T-helper 1 cell (primary cell): Measurements from ENCODE around the gene LRP1.

Experiments
- DNase-seq, 5 donors: peaks; one replicate each; pipeline ENCODE4 v3.0.0-alpha.2; 2012 to 2020

Gene LRP1

DNA sequence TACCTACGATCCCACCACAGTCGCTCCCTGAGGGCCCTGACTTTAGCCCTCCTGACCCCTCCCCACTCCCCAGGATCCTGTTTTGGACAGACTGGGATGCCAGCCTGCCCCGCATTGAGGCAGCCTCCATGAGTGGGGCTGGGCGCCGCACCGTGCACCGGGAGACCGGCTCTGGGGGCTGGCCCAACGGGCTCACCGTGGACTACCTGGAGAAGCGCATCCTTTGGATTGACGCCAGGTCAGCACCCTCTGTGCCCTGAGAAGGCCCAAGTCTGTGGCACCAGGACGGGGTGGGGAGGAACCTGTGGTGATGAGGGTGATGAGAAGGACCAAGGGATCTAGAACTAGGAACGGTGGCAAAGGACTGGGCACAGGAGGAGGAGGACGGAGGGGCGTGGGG, 49.1 kb downstream of the LRP1 start:
- no peak for DNase-seq

DNA sequence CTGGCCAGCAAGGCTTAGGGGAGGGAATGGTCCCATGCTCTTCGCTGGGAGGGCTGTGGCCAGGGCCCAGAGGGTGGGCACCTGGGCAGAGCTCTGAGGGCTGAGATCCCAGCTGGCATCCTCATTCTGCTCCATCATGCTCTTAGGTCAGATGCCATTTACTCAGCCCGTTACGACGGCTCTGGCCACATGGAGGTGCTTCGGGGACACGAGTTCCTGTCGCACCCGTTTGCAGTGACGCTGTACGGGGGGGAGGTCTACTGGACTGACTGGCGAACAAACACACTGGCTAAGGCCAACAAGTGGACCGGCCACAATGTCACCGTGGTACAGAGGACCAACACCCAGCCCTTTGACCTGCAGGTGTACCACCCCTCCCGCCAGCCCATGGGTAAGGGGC, 49.9 kb downstream of the LRP1 start:
- no peak for DNase-seq

DNA sequence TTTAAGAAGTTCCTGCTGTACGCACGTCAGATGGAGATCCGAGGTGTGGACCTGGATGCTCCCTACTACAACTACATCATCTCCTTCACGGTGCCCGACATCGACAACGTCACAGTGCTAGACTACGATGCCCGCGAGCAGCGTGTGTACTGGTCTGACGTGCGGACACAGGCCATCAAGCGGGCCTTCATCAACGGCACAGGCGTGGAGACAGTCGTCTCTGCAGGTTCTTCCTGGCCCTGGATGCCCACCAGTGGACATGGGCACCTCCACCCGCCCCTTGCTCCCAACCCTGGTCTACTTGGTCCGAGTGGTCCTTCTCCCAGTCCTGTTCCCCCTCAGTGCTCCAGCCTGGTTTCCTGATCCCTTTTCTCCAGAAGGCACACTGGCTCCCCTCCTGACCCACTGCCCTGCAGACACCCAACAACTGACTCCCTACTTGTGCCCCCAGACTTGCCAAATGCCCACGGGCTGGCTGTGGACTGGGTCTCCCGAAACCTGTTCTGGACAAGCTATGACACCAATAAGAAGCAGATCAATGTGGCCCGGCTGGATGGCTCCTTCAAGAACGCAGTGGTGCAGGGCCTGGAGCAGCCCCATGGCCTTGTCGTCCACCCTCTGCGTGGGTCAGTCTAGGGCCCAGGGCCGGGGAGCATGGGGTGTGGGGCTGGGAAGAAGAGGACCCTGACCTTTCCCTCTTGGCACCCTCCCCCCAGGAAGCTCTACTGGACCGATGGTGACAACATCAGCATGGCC, 51.2 kb downstream of the LRP1 start:
- no peak for DNase-seq

DNA sequence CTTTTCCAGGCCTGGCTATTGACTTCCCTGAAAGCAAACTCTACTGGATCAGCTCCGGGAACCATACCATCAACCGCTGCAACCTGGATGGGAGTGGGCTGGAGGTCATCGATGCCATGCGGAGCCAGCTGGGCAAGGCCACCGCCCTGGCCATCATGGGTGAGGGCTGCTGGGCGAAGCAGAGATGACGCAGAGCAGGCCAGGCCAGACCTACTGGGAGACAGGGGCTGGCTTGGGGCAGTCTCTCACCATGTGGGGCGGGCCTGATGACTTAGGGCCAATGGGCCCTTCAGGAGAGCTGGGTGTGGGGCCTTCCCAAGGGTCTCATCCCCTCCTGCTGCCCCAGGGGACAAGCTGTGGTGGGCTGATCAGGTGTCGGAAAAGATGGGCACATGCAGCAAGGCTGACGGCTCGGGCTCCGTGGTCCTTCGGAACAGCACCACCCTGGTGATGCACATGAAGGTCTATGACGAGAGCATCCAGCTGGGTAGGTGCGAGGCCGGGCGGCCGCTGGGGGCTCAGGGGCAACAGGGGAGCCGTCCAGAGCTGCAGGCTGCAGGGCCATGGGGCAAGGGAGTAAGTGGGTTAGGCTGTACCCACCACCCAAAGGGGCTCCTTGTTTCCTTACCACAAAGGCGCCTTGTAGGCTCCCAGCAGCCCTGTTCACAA, 52.2 kb downstream of the LRP1 start:
- no peak for DNase-seq

DNA sequence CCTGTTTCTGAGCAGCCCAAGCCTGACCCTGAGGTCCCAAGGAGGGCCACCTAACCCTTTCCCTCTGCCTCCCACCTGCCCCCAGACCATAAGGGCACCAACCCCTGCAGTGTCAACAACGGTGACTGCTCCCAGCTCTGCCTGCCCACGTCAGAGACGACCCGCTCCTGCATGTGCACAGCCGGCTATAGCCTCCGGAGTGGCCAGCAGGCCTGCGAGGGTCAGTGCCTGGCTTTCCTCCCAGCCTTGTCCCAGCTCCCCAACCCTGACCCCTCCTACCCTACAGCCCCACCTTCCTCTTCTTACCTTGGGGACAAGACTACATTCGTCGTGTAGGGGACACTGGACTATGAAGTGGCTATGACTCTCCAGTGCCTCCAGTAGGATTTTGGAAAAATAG, 52.8 kb downstream of the LRP1 start:
- no peak for DNase-seq

DNA sequence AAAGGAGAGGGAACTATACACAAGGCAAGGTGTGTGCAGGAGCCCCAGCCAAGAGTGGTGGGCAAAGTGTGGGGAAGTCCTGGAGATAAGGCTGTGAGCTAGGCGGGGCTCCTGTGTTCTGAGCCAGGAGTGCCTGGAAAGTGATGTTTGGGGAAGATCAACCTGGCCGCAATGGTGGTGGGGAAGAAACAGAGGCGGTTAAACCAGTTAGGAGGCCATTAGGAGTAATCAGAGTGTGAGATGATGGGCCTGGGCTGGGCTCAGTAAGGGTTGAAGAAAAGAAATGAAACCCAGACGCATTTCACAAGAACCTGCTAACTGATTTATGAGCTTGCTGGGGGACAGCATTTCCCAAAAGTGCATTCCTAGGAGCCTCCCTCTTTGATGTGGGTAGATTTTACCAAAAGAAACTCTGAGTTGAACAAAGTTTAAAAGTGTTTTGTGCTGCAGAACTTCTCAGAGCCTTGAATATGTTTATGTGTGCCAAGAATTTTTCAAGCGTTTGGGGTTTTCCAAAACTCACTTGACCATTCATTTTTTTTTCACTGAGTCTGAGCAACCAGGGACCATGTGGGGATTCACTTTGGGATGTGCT, 53.4 kb downstream of the LRP1 start:
- DNase-seq, result no peak

DNA sequence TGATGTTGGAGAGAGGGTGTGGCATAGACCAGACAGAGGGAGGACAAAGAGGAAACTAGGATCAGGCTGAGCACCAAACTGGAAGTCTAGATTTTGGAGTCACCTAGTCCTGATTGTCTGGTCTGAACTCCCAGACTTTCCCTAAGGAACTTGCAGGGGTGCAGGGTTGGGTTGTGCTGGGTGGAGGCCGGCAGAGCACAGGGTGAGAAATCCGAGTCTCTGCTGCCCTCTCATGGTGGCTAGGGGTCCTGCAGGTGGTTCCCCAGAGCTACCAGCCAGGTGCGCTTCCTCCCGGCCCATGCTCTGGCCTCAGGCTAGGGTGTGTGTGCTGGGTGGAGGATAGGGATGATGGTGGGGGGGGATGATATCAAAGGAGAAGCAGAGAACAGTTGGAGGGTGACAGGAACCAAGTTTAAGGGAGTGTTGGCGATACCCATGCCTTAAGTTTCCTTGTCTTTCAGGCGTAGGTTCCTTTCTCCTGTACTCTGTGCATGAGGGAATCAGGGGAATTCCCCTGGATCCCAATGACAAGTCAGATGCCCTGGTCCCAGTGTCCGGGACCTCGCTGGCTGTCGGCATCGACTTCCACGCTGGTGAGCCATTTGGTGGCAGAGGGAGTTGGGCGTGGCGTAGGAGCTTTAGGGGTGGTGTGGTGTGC, 54.8 kb downstream of the LRP1 start:
- DNase-seq, result peak; percentile 46 to 75 (median 64)

DNA sequence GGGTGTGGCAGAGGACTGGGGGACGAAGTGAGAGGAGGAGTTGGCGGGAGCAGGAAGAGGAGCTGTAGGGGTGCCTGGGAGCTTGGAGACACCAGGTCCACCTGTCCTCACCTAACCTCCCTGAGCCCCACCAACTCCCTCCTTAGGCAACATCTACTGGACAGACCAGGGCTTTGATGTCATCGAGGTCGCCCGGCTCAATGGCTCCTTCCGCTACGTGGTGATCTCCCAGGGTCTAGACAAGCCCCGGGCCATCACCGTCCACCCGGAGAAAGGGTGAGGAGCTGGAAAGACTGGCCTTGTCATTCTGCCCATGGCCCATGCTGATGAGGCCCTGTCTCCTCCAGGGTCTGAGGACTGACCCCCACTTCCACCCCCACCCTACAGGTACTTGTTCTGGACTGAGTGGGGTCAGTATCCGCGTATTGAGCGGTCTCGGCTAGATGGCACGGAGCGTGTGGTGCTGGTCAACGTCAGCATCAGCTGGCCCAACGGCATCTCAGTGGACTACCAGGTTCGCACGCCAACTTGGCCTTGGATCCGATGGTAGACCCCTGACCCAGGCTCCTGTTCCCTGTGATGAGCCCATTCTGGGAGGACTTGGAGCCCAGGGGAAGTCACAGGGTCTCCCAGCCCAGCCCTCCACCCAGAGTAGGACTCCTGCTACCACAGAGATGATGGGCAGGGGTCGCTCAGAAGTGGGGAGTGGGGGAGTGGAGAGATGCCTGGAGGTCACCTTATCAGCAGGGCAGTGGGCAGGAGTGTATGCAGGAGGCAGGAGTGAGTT, 55.8 kb downstream of the LRP1 start:
- no peak for DNase-seq

DNA sequence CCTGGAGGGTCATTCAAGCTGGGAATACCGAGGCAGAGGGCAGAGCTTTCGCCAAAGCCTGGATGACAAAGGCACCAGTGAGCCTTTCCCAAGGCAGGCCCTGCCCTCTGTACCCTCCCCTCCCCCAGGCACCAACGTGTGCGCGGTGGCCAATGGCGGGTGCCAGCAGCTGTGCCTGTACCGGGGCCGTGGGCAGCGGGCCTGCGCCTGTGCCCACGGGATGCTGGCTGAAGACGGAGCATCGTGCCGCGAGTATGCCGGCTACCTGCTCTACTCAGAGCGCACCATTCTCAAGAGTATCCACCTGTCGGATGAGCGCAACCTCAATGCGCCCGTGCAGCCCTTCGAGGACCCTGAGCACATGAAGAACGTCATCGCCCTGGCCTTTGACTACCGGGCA, 57.1 kb downstream of the LRP1 start:
- DNase-seq, result no peak

DNA sequence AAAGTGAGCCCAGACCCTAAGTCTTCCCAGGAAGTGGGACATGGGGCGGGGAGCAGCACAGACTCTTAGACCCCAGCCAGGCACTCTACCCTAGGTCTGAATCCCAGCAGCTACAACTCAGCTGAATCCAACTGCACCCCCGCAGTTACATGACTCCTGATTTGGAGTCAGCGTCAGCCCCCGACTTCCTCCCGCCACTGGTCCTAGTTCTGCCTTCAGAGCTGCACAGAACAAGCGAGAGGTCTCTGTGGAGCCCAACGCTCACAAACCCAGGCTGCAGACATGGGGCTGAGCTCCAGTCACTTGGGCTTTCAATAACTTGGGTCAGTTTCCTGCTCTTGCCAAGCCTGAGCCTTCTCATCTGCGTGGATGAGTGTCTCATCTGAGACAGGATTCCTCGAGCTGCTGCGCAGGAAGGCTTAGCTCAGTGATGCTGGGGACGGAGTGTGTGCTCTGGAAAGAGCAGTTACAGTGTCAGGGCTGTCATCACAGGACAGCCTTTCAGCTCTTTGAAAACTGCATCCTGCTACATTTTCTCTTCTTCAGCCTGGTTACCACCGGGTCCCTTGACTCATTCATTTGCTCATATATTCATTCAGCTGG, 57.7 kb downstream of the LRP1 start:
- no peak for DNase-seq

DNA sequence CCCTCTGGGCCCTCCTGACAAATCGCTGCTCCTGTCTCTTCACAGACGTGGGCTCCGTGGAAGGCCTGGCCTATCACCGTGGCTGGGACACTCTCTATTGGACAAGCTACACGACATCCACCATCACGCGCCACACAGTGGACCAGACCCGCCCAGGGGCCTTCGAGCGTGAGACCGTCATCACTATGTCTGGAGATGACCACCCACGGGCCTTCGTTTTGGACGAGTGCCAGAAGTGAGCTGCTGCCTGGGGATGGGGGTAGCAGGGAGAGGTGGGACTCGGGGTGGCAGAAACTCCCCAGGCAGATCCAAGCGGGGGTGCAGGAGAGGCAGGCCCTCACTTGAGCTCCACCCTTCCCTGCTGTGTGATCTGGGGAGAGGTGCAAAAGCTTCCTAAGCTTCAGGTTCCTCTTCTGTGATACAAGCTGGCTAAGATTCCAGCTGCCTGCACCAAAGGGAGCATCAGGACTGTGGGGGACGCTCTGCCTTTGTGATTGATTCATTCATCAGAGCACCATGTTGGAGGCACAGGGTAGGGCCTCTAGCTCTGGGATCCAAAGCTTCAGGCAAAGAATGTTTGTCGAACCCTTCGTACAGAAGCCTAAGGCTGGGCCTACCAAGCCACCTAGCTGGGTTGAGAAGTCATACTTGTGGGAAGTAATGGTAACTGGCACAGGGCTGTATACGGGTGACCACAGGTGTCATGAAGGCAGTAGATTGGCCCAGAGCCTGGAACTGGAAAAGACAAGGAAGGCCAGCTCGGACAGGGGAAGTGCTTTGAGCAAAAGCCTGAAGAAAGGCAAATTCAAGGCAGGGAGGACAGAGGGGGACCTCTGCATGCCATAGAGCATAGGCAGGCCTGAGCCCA, 59.2 kb downstream of the LRP1 start:
- no peak for DNase-seq

DNA sequence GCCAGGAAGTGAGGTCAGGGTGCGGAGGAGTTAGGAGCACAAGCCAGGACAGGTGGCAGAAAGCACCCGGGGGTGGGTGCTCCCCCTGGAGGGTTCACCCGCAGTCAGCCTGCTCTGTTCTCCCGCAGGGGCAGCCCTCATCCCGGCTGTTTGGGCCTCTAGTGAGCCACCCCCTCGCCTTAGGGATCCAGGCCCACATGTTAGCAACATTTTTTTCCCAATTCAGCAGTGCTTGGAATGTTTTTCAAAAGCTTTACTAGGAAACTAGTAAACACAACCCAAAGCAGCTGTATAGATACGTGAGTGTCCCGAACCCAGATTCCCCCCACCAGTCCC, 59.8 kb downstream of the LRP1 start:
- DNase-seq, result no peak

DNA sequence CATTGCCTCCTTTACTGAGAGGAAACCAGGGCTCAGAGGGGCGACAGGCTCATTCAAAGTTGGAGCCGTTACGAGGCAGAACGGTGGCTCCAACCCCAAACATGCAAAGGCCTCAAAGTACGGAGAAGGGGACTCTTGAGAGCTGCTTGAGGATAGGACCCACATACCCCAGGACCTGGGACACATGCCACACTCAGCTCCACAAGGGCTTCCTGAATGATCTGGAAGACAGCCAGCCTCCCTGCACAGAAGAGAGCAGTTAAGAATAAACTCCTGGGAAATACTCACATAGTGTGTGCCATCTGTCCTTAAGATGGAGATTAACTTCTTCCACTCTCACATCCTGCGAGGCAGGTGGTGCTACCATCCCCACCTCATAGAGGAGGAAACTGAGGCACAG, 61.8 kb downstream of the LRP1 start:
- DNase-seq, result no peak

DNA sequence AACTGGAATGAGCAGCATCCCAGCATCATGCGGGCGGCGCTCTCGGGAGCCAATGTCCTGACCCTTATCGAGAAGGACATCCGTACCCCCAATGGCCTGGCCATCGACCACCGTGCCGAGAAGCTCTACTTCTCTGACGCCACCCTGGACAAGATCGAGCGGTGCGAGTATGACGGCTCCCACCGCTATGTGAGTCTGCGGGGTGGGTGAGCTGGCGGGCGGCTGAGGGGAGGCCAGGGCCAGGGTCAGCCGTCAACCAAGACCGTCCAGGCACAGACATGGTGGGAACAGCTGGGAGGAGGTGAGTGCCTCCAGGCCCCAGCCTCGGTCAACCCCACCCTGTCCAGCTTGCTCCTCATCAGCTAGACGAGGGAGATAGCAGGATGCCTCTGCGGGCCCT, 62.5 kb downstream of the LRP1 start:
- no peak for DNase-seq

DNA sequence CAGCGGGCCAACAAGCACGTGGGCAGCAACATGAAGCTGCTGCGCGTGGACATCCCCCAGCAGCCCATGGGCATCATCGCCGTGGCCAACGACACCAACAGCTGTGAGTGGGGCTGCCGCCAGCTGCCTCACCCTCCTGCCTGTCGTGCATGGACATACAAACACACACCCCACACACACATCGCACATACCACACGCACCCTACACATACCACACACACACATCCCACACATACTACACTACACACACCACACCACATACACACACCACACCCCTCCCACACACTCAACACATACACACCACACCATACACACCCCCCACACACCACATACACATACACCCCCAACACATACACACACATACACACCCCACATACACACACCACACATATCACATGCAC, 63.1 kb downstream of the LRP1 start:
- no peak for DNase-seq

DNA sequence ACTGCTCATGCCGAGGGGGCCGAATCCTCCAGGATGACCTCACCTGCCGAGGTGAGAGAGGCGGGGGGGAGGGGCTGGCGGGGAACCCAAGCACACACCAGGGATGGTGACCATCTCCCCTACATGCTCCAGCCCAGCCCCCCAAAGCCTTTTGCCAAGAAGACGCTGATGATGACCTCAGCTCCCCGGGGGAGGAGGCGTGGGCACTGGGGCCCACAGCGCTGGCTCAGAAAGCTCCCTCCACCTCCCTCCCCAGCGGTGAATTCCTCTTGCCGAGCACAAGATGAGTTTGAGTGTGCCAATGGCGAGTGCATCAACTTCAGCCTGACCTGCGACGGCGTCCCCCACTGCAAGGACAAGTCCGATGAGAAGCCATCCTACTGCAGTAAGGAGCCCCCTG, 64.6 kb downstream of the LRP1 start:
- DNase-seq, result no peak

DNA sequence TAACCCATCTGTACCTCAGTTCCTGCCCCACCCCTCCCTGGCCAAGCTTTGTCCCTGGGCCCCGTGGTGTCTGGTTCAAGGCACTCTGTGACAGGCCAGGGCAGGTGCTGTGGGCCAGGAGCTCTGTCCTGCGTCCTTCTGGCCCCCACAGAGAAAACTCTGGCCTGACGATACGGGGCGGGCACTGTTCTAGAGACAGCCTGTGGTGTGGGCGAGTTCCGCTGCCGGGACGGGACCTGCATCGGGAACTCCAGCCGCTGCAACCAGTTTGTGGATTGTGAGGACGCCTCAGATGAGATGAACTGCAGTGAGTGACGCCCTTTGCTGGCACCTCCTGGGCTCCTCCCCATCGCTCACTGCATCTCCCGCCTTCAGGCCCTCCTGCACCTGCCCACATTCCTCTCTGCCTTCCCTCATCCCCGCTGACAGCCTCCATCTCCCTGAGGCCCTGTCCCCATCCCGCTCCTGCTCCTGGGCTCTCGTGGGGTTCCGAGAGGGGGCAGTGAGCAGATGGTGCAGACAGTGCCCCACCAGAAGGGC, 65.5 kb downstream of the LRP1 start:
- no peak for DNase-seq

DNA sequence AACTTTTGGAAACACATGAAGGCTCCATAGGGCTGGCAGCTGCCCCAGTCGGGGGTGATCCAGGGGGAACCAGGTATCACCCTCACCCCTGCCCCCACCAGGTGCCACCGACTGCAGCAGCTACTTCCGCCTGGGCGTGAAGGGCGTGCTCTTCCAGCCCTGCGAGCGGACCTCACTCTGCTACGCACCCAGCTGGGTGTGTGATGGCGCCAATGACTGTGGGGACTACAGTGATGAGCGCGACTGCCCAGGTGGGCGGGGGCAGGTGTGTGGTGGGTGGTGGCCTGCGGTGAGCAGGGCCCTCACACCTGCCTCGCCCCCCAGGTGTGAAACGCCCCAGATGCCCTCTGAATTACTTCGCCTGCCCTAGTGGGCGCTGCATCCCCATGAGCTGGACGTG, 66.0 kb downstream of the LRP1 start:
- DNase-seq, result no peak

DNA sequence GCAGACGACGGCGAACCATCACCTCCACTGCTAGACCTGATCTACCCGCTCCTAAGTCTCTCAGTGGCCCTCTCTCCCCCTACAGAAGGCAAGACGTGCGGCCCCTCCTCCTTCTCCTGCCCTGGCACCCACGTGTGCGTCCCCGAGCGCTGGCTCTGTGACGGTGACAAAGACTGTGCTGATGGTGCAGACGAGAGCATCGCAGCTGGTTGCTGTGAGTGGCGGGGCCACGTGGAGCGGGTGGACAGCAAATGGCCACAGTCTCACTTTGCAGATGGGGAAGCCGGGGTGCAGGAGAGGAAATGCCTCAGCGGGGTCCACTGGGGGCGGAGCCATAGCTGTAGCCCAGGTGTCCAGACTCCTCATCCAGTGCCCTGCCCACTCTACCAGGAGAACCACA, 66.9 kb downstream of the LRP1 start:
- no peak for DNase-seq

DNA sequence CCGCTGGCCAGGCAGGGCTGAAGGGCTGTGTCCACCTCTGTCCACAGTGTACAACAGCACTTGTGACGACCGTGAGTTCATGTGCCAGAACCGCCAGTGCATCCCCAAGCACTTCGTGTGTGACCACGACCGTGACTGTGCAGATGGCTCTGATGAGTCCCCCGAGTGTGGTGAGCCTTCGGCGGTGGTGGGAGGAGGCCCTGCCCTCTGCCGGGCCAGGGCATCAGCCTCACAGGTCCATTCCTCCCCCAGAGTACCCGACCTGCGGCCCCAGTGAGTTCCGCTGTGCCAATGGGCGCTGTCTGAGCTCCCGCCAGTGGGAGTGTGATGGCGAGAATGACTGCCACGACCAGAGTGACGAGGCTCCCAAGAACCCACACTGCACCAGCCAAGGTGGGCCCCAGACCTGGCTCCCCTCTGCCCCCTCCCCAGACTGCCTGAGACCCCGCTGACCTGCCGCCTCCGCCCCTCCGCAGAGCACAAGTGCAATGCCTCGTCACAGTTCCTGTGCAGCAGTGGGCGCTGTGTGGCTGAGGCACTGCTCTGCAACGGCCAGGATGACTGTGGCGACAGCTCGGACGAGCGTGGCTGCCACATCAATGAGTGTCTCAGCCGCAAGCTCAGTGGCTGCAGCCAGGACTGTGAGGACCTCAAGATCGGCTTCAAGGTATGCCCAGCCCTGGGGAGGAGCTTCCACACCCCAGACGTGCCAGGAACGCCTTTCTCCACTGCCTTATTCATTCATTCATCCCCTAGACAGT, 67.5 kb downstream of the LRP1 start:
- no peak for DNase-seq

DNA sequence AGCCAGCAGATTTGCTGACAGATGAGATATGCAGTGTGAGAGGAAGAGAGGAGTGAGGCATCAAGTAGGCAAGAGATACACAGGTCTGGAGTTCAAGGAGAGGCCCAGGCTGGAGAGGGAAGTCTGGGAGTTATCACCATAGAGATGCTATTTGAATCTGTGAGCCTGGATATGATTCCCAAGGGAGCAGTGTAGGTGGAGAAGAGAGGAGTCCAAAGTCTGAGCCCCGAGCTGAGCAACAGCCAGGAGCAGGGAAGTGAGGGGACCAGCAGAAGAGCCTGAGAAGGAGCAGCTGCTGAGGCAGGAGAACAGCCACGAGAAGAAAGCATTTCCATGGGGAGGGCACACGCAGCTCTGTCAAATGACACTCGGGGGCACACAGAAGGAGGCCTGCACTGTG, 68.2 kb downstream of the LRP1 start:
- DNase-seq, result no peak
